Psoas muscle (tissue), 8 donors: ENCODE results near the gene PUS10. TPM values are rescaled to one million over a fixed set of nuclear protein-coding genes. Genes with fewer than 3 reads are reported as not detected.

ENCODE experiments used
- ATAC-seq, 4 donors: fragments of 200-7000 bp; cut with Tn5 transposase; one replicate each; pipeline ENCODE4 v1.9.1; 2020; ENCODE audit warnings: moderate library complexity in 3 of 4, mild to moderate bottlenecking in 2 of 4
- DNase-seq, 2 donors: peaks; one replicate each; pipeline ENCODE4 v3.0.0-alpha.2; 2020
- H3K27ac ChIP-seq: fragments of 200-600 bp; one replicate; pipeline ENCODE4 v1.8.0; 2022
- H3K27me3 ChIP-seq, 3 donors: fragments of 200-600 bp in 1 of 3; one replicate each; pipeline versions ENCODE4 v1.6.1 to v1.8.0; 2013 to 2022; ENCODE audit warnings: low read length in 2 of 3, mild to moderate bottlenecking in 2 of 3, moderate library complexity in 1 of 3; ENCODE audit not compliant: insufficient read depth in 3 of 3
- H3K36me3 ChIP-seq, 2 donors: fragments of 200-600 bp in 1 of 2; one replicate each; pipeline versions ENCODE4 v1.6.1 to v1.8.0; 2013 to 2022; ENCODE audit warnings: low read depth in 1 of 2, mild to moderate bottlenecking in 1 of 2, moderate library complexity in 1 of 2; ENCODE audit not compliant: insufficient read depth in 1 of 2
- H3K4me1 ChIP-seq: fragments of 200-600 bp; one replicate; pipeline ENCODE4 v1.8.0; 2022
- H3K4me3 ChIP-seq: fragments of 200-600 bp; one replicate; pipeline ENCODE4 v1.8.0; 2022; ENCODE audit warnings: mild to moderate bottlenecking
- H3K9me3 ChIP-seq: fragments of 200-600 bp; one replicate; pipeline ENCODE4 v1.8.0; 2022
- CTCF ChIP-seq: fragments of 200-600 bp; IDR thresholded peaks from one replicate; pipeline ENCODE4 v1.8.0; 2022; ENCODE audit warnings: antibody characterized with exemption
- WGBS, 3 donors: extraction: QIAGEN DNeasy Blood & Tissue Kit; methylation state at CpG; one replicate each; pipeline versions ENCODE4 v1.1.6 to v1.1.7; 2013; 5-methylcytosine and 5-hydroxymethylcytosine counted together
- intact Hi-C, 2 donors: fragments of 100-400 bp; cut with DNase I; formaldehyde crosslinking; loops; one replicate each; pipeline versions ENCODE4 v1.11.0 to v1.14.2; 2022
- polyA plus RNA-seq, 3 donors: library from polyadenylated mRNA; stranded (reverse); fragments of 200-250 nt; gene quantifications; one replicate each; pipeline ENCODE4 v1.2.3, GENCODE V29; 2013
- total RNA-seq, 4 donors: library from RNA; stranded (reverse); fragmentation: NEBNext Ultra II Directional in 2 of 4; extraction: Animal tissue kit (Norgen Biotek cat#: 25700) in 2 of 4; gene quantifications; one replicate each; pipeline versions ENCODE4 v1.2.1 to v1.2.4, GENCODE V29; 2021 to 2023
- donor health status: healthy with polysubstance abuse.
- donor health status: DM: no; HTN: no; CAD: no; lungs with moderate emphysema.
- donor health status: Bipolar disorder and iron deficiency.
- donor health status: healthy.
- donor health status: DM: yes; HTN: yes; CAD: no.
- donor health status: DM: no; HTN: no; CAD: no.
- donor health status: DM: no; HTN: no; CAD: no.
- donor health status: DM: yes; HTN: yes; CAD: no.

PUS10 gene
- total and polyA plus RNA-seq, 7 donors, result 1.4 to 5.1 (median 2.9) TPM

- no peak overlapping the region for H3K27ac ChIP-seq
- no peaks in the 10 kb centered on the region for H3K4me1 ChIP-seq
- H3K9me3 ChIP-seq, result no peaks in the 10 kb centered on the region
- intact Hi-C loops, result no loop called here
- TF ChIP-seq CTCF, result no peak
- no peak for ATAC-seq
- peaks cover 0 to 37% of the 10 kb centered on the region in 2 donors for H3K36me3 ChIP-seq
- no peak for DNase-seq
- no peak overlapping the region for H3K4me3 ChIP-seq
- no peaks in the 10 kb centered on the region for H3K27me3 ChIP-seq
- WGBS, 3 donors, result 80 to 85% (median 84%) methylated on average over 3 of the region's 3 CpGs
These were observed 59.7 kb downstream of the PUS10 start for GRCh38 chr2:60958361-60958760.

GRCh38 chr2:60957643-60958042, 60.4 kb downstream of the PUS10 start:
- no peak for DNase-seq
- no peaks in the 10 kb centered on the region for H3K4me1 ChIP-seq
- peaks cover 0 to 44% of the 10 kb centered on the region in 2 donors for H3K36me3 ChIP-seq
- no peaks in the 10 kb centered on the region for H3K9me3 ChIP-seq
- intact Hi-C loops, result no loop called here
- H3K4me3 ChIP-seq, result no peak overlapping the region
- no peak for ATAC-seq
- TF ChIP-seq CTCF, result no peak
- WGBS, 3 donors, result 69 to 76% (median 74%) methylated on average over 5 of the region's 5 CpGs
- no peak overlapping the region for H3K27ac ChIP-seq
- no peaks in the 10 kb centered on the region for H3K27me3 ChIP-seq

- no peaks in the 10 kb centered on the region for H3K4me1 ChIP-seq
- no peaks in the 10 kb centered on the region for H3K27me3 ChIP-seq
- H3K36me3 ChIP-seq, result peaks cover 0 to 48% of the 10 kb centered on the region in 2 donors
- H3K27ac ChIP-seq, result no peak overlapping the region
- 84 to 90% (median 86%) methylated on average over 8 of the region's 8 CpGs for WGBS, 3 donors
- ATAC-seq (no peak), DNase-seq (no peak)
- TF ChIP-seq CTCF, result no peak
- intact Hi-C loops, result no loop called here
- no peaks in the 10 kb centered on the region for H3K9me3 ChIP-seq
- H3K4me3 ChIP-seq, result no peak overlapping the region
These were observed 60.8 kb downstream of the PUS10 start for GRCh38 chr2:60957224-60957623.

GRCh38 chr2:60954139-60954538, 63.9 kb downstream of the PUS10 start:
- Histone ChIP-seq H3K27ac (no peak overlapping the region), H3K36me3 (peaks cover 0 to 42% of the 10 kb centered on the region in 2 donors), H3K27me3 (no peaks in the 10 kb centered on the region), H3K4me3 (no peak overlapping the region), H3K4me1 (no peaks in the 10 kb centered on the region), H3K9me3 (no peaks in the 10 kb centered on the region)
- intact Hi-C loops, result no loop called here
- ATAC-seq, result no peak
- DNase-seq, result no peak
- WGBS, 3 donors, result 43 to 56% (median 52%) methylated on average over 2 of the region's 2 CpGs
- no peak for TF ChIP-seq CTCF

GRCh38 chr2:60948926-60949579, 69.0 kb downstream of the PUS10 start:
- H3K4me1 ChIP-seq, result no peaks in the 10 kb centered on the region
- intact Hi-C loops, result no loop called here
- DNase-seq, result no peak
- no peak overlapping the region for H3K4me3 ChIP-seq
- H3K9me3 ChIP-seq, result no peaks in the 10 kb centered on the region
- TF ChIP-seq CTCF, result no peak
- no peaks in the 10 kb centered on the region for H3K27me3 ChIP-seq
- ATAC-seq, result no peak
- H3K36me3 ChIP-seq, result peaks cover 0 to 66% of the 10 kb centered on the region in 2 donors
- no peak overlapping the region for H3K27ac ChIP-seq
- WGBS, 3 donors, result 91 to 92% (median 92%) methylated on average over 6 of the region's 6 CpGs
